ENCODE results near the gene SEC14L1.
A peak's percentile ranks its signal among the peaks of the same experiment; 100 is the strongest.
"Not testable (repeated sequence)": the region's sequence is repeated elsewhere in the genome, so short reads cannot be mapped to it uniquely, and the experiment has no call there.

The SEC14L1 gene

GRCh38 chr17:77237232-77238008 lies 96.7 kb downstream of the SEC14L1 start:
- no peak for DNase-seq

GRCh38 chr17:77240976-77241375 lies 100.2 kb downstream of the SEC14L1 start:
- no peak for DNase-seq

DNA sequence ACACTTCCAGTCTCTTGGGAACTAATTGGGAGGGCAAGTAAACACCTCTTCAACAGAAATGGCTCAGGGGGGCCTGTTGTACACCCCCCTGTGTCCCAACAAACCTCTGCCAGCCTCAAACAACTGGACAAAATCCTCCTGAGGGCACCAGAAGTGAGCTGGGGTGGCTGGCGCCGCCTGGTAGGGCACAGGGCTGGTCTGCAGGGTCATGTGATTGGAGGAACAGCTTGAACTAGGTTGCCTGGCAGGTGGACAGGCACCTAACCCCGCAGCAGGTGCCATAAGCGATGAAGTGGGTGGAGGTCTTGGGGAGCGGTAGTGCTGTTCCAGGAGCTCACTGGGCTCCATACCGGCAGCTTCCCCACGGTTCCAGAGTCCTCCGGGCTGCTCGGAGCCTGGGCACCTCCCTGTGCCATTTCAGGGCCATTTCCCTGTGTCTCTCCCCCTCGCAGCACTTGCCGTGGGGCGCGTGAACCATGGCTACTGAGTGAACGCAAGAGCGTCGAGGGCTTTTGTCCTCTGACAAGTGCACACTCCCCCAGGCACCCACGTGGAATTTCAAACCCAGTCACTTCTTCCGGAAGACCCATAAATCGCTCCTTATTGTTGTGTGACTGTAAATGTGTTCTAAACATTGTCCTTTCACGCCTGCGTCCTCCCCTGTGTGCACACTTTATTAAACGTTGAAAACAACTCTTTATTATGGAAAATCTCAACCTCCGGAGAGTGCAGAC lies 101.5 kb downstream of the SEC14L1 start:
- DNase-seq, result no peak

GRCh38 chr17:77245162-77245926 lies 104.6 kb downstream of the SEC14L1 start:
- DNase-seq, result no peak

DNA sequence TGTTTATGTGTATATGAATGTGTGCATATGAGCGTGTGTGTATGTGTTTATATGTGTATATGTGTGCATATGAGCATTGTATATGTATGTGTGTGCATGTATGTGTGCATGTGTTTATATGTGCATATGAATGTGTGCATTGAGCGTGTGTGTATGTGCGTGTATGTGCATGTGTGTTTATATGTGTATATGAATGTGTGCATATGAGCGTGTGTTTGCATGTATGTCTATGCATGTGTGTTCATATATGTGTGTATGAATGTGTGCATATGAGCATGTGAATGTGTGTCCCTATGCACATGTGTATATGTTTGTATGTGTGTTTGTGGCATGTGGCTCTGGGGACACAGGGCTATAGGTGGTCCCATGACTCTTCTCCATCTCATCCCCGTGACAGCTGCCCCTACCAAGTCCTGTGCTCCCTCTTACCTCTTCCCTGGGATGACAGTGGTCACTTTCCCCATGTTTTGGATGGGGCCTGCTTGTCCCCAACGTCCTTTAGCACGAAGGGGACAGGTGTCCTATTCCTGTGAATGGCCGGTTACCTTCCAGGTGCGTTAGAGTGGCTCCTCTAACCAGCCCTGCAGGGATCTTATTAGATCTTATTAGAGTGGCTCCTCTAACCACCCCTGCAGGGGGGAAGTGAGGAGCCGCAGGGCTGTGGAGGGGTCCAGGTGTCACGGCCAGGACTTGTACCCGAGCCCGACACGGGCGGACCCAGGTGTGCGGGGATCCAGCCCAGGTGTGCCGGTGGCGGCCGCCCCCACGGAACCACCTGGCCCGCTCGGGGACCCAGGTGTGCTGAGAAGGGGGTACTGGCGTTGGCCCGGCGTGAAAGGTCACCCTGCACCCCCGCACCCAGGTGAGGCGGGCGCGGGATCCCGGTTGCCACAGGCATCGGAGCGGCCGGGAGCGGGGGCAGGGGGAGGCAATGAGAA lies 105.6 kb downstream of the SEC14L1 start:
- DNase-seq, result no peak

DNA sequence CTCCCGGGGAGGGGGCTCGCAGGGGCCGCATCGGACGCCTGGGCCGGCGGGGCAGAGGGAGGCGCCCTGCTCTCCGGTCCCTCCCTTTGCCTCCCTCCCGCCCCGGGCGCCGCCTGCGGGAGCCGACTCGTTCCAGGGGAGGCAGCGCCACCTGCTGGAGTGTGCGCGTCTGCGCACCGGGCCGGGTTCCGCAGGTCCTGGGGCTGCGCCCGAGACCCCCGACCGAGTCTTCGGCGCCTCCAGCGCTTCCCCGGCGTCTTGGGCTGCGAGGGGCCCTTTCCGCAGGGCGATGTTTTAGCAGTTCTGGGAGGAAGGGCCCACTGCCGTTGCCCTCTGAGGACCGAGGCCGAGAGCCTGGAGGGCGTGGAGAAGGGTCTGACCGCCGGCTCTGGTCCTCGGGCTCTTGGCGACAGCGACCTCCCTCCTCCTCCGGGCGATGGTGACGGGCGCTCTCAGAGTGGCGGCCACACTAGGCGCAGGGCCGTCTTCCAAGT lies 106.3 kb downstream of the SEC14L1 start:
- DNase-seq, result peak; percentile 91

DNA sequence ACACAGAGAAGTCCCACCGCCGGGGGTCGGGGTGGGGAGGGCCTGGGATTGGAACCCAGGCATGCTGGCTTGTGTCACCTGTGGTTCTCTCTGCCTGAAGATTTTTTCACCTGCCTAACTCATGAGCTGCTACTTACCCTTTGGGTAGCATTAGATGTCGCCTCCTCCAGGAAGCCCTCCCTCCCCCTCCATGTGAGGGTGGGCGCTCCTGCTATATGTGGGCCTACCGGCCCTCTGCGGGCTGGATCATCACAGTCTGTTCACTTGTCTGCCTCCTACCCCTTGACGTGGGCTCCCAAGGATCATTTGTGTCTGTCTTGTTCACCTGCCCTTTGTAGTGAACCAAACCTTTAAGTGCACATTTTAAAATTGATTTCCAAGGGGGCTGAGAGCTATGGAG lies 106.8 kb downstream of the SEC14L1 start:
- DNase-seq, result no peak

DNA sequence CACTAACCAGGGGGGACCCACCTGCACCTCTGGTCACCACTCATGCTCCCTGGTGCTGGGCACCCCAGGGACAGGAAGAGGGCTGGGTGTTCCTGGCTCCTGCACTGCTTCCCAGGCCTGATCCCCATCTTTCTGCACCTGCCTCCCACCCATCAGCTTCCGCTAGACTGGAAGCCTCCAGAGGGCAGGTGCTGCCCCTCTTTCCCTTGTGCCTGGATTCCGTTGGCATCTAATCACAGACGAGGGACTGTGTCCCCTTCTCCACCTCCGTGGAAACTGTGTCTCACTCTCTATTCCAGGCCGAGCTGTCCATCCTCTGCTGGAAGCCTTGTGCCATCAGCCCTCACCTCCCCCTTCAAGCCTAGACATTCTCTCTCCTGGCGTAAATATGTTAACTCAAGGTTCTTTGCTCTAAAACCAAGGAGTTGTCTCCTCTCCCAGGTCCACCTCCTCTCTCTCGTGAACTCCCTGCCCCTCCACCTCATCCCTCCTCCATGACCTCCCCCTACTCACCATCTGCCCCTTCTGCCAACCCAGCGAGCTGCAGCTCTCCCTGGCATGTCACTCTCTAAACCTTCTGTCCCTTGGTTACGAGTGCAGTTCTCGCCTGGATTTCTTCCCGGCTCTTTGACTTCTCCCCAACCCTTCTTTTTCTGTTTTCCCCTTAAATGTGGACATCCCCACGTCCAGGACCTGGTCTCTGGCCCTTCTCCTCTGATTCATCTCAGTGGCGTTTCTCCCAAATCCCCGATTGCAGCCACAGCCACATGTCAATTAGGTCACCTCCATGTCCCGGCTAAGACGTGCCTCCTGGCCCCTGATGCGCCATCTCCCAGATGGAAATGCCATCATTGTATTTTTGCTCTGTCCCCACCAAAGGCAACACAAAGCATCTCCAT lies 107.7 kb downstream of the SEC14L1 start:
- DNase-seq, result no peak

GRCh38 chr17:77251622-77252183 lies 110.9 kb downstream of the SEC14L1 start:
- DNase-seq, result no peak

DNA sequence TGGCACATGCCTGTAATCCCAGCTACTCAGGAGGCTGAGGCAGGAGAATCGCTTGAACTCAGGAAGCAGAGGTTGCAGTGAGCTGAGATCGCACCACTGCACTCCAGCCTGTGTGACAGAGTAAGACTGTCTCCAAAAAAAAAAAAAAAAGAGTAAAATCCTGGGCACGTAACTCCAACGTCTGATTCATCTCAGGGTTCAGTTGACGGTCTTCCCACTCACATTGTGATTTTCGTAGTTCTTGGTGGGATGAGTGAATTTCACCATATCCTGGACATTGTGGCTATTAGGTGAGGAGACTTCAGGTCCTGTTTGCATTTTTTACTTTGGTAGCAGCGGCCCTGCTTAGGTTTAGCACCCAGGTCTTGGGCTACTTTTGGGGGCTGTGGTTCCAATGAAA lies 111.5 kb downstream of the SEC14L1 start:
- DNase-seq, result not testable (repeated sequence)

DNA sequence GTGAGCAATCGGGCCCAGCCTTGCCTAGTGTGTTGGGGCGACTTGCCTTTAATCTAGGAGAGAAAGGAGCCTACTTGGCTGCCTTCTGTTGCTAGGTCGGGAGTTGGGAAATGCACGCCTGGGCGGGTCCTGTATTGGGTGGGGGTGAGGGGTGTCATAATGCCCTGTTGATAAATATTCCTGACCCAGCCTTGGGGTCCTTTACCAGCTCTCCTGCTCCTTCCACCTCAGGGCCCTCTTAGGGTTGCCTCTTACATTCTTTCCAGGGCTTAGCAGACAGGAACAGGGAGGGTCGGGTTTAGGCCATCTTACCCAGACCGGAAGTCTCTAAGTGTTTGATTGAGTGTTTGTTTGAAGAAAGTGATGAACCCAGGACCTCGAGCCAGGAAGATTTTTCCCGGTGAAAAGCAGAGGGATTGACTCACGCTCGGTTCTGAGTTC lies 112.9 kb downstream of the SEC14L1 start:
- no peak for DNase-seq

DNA sequence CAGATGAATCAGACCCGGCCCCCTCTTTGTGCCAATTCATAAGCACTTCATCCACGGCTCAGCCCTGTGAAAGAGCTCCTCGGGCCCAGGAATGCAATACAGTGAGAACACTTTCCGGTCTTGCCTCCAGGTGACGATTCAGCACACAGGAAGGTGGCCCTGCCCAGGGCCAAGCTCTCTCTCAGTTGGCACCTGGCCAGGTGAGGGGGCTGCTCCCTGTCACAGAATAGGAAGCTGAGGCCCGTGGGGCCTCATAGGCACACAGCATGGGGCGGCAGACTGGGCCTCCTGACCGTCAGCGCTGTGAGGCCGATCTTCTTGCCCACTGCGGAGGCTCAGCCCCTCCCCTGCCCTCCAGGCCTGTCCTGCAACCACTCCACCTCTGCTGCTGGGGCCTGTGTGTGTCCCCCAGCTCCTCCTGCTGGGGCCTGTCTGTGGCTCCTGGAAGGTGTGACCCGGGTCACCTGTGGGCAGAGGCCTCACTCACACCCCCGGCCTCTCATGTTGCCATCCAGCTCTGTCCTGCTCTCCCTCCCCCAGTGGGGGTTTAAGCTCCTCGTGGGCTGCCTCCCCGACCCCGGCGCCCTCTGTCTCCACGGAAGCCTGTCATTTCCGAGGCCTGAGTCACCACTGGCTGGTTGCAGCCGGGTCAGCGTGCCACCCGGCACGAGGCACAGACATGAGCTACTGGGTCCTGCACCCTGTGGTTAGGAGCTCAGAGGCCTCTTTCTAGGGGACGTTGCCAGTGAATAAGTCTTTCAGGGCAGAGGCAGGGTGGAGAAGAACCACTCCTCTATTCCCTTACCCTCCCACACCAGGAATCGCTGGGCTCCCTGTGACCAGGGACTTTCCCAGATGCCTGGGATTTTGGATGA lies 114.4 kb downstream of the SEC14L1 start:
- peak; percentile 71 for DNase-seq

DNA sequence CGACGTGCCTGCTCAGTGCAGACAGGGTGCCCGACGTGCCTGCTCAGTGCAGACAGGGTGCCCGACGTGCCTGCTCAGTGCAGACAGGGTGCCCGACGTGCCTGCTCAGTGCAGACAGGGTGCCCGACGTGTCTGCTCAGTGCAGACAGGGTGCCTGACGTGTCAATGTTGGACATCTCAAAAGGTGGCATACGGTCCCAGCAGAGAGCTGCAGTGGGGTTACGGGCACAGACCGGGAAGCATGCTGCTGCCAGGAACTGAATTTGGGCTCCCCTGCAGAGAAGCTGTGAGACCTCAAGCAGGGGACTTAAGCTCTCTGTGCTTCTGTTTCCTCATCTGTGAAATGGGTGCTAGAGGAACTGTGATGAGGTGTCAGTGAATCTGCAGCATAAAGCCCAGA lies 115.2 kb downstream of the SEC14L1 start:
- DNase-seq, result not testable (repeated sequence)

DNA sequence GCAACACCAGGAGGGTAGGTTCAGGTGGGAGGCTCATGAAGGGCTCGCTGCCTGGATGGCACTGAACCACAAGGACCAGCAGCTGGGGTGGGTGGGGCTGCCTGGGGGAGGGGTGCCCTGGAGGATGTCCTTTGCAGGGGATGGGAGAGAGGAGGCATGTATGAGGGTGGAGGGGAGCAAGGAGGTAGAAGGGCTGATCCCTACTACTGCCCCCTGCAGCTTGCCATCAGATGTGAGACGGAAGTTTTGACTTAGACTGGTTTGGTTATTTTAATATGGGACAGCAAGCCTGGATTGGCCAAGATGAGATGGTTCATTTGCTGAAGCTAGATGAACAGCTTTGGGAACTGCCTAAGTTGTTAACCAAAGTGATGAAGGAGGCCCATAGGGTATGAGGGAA lies 115.9 kb downstream of the SEC14L1 start:
- DNase-seq, result no peak

- DNase-seq, result no peak
Observed at GRCh38 chr17:77257169-77257568, 116.4 kb downstream of the SEC14L1 start.

DNA sequence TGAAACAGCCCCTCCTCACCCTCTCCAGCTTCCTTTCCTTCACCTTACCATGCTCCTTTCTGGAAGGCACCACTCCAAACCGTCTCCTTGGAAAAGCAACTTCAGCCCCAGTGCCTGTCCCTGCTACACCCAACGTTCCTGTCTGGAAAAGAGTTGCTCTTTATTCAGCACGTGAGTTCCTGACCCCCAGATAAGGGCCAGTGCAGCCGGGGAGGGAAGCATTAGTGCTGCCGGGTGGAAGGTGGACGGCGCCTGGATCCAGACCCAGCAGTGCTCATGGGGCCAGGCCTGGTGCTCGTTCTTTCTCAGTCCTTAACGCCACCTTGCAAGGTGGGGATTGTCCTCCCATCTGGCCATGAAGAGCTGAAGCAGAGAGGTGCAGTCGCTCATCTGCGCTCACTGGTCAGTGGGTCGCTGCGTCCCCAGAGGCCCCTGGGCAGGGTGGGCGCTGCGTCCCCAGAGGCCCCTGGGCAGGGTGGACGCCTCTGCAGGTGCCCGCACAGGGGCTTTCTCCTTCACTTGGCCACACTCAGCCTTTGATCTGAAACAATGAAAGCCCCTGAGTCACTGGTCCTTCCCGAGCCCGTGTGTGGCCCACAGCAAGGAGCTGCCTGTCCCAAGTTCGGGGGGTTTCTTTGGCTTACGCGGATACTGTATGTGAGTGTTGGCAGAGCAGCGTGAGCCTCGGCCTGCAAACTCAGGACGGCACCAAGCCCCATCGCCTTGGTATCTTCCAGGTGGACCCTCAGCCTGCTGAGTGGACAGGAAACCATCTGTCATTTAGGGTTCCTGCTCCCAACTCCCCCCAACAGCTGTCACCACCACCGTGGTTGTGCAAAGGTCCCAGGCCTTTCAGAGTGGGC lies 117.1 kb downstream of the SEC14L1 start:
- no peak for DNase-seq

DNA sequence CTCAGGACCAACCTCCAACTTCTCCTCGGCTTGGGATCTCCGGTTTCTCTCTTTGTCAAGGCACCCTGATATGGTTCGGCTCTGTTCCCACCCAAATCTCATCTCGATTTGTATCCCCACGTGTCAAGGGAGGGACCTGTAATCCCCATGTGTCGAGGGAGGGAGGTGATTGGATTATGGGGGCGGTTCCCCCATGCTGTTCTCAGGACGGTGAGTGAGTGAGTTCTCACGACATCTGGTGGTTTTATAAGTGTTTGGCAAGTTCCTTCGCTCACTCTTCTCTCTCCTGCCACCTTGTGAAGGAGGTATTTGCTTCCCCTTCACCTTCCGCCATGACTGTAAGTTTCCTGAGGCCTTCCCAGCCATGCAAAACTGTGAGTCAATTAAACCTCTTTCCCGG lies 117.9 kb downstream of the SEC14L1 start:
- no peak for DNase-seq

GRCh38 chr17:77264617-77265230 lies 124.0 kb downstream of the SEC14L1 start:
- DNase-seq, result no peak
